ENCODE data around the gene ADARB2.

Gene ADARB2

GRCh38 chr10:1664333-1664964, 72.9 kb downstream of the ADARB2 start:
- no peaks in the 10 kb centered on the region for H3K4me1 ChIP-seq (ENCODE audit: insufficient read depth, poor library complexity, severe bottlenecking)
- DNase-seq (ENCODE audit: low spot score) (no peak), ATAC-seq (ENCODE audit: low read depth) (no peak)
- H3K4me3 ChIP-seq (ENCODE audit: severe bottlenecking), result no peak overlapping the region
- H3K27ac ChIP-seq (ENCODE audit: poor library complexity, severe bottlenecking), result no peak overlapping the region
- no peak for TF ChIP-seq CTCF (IDR thresholded peaks at IDR 0.05; ENCODE audit: poor library complexity, severe bottlenecking)
- no peaks in the 10 kb centered on the region for H3K36me3 ChIP-seq (ENCODE audit: low read depth)
- H3K9me3 ChIP-seq (ENCODE audit: severe bottlenecking), result no peaks in the 10 kb centered on the region
- H3K27me3 ChIP-seq (ENCODE audit: insufficient read depth, poor library complexity, severe bottlenecking), result no peaks in the 10 kb centered on the region

- H3K36me3 ChIP-seq (ENCODE audit: low read depth), result no peaks in the 10 kb centered on the region
- H3K4me1 ChIP-seq (ENCODE audit: insufficient read depth, poor library complexity, severe bottlenecking), result no peaks in the 10 kb centered on the region
- ATAC-seq (ENCODE audit: low read depth) (no peak), DNase-seq (ENCODE audit: low spot score) (no peak)
- H3K4me3 ChIP-seq (ENCODE audit: severe bottlenecking), result no peak overlapping the region
- no peak overlapping the region for H3K27ac ChIP-seq (ENCODE audit: poor library complexity, severe bottlenecking)
- TF ChIP-seq CTCF (IDR thresholded peaks at IDR 0.05; ENCODE audit: poor library complexity, severe bottlenecking), result no peak
- H3K27me3 ChIP-seq (ENCODE audit: insufficient read depth, poor library complexity, severe bottlenecking), result no peaks in the 10 kb centered on the region
- H3K9me3 ChIP-seq (ENCODE audit: severe bottlenecking), result no peaks in the 10 kb centered on the region
Measured at GRCh38 chr10:1663226-1663625, 74.1 kb downstream of the ADARB2 start.

DNA sequence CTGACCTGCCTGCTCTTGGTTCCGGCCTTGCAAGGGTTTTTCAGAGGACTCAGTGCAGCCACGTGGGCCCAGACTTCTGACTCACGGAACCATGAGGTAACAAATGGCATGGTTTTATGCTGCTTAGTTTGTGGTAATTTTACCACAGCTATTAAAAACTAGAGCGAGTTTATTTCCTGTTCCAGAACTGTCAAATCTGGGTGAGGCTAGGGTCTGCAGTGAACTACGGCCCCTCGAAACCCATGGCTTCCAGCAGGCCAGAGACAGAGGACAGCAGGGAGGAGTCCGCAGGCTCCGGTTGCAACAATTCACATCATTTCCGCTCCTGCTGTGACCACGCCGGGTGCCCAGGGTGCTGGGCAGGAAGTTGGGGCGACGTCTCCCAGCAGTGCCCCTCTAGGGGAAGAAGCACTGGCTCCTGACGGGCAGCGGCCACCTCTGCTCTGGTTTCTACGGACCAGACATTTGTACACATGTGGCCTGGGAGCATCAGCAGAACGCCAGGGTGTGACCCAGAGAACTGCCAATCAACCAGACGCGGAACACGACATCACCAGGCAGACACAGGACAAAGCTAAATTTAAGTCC, 74.8 kb downstream of the ADARB2 start:
- Histone ChIP-seq H3K27ac (ENCODE audit: poor library complexity, severe bottlenecking) (no peak overlapping the region), H3K4me3 (ENCODE audit: severe bottlenecking) (no peak overlapping the region), H3K36me3 (ENCODE audit: low read depth) (no peaks in the 10 kb centered on the region), H3K9me3 (ENCODE audit: severe bottlenecking) (no peaks in the 10 kb centered on the region), H3K27me3 (ENCODE audit: insufficient read depth, poor library complexity, severe bottlenecking) (no peaks in the 10 kb centered on the region), H3K4me1 (ENCODE audit: insufficient read depth, poor library complexity, severe bottlenecking) (no peaks in the 10 kb centered on the region)
- no peak for ATAC-seq (ENCODE audit: low read depth)
- DNase-seq (ENCODE audit: low spot score), result no peak
- TF ChIP-seq CTCF (IDR thresholded peaks at IDR 0.05; ENCODE audit: poor library complexity, severe bottlenecking), result no peak

DNA sequence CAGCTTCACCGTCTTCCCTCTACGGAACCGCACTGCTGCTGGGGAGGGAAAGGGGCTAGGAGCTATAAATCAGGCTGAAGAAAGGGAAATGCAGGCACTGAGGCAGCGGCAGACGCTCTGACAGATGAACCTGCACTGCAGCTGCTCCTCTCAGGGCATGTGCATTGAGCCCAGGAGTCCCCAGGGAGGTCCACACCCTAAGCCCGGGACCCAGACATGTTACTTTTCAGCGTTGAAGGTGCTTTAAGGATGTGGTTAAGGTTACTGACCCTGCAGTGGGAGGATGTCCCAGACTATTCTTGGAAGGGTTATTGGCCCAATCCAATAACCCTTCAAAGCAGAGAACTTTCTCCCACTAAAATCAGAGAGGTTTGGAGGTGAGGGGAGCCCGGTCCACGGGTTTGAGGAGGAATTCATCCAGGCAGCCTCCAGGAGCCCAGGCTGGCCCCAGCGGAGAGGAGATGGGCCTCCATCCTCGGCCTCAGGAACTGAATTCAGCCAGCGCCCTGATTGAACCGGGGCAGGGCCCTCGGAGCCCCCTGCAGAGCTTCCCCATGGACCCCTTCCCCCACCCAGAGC, 75.4 kb downstream of the ADARB2 start:
- Histone ChIP-seq H3K27me3 (ENCODE audit: insufficient read depth, poor library complexity, severe bottlenecking) (no peaks in the 10 kb centered on the region), H3K4me1 (ENCODE audit: insufficient read depth, poor library complexity, severe bottlenecking) (no peaks in the 10 kb centered on the region), H3K36me3 (ENCODE audit: low read depth) (no peaks in the 10 kb centered on the region), H3K27ac (ENCODE audit: poor library complexity, severe bottlenecking) (no peak overlapping the region), H3K4me3 (ENCODE audit: severe bottlenecking) (no peak overlapping the region), H3K9me3 (ENCODE audit: severe bottlenecking) (no peaks in the 10 kb centered on the region)
- no peak for DNase-seq (ENCODE audit: low spot score)
- ATAC-seq (ENCODE audit: low read depth), result no peak
- no peak for TF ChIP-seq CTCF (IDR thresholded peaks at IDR 0.05; ENCODE audit: poor library complexity, severe bottlenecking)

- H3K36me3 ChIP-seq (ENCODE audit: low read depth), result no peaks in the 10 kb centered on the region
- H3K9me3 ChIP-seq (ENCODE audit: severe bottlenecking), result no peaks in the 10 kb centered on the region
- DNase-seq (ENCODE audit: low spot score) (no peak), ATAC-seq (ENCODE audit: low read depth) (no peak)
- H3K27ac ChIP-seq (ENCODE audit: poor library complexity, severe bottlenecking), result no peak overlapping the region
- H3K4me3 ChIP-seq (ENCODE audit: severe bottlenecking), result no peak overlapping the region
- no peaks in the 10 kb centered on the region for H3K4me1 ChIP-seq (ENCODE audit: insufficient read depth, poor library complexity, severe bottlenecking)
- no peaks in the 10 kb centered on the region for H3K27me3 ChIP-seq (ENCODE audit: insufficient read depth, poor library complexity, severe bottlenecking)
- TF ChIP-seq CTCF (IDR thresholded peaks at IDR 0.05; ENCODE audit: poor library complexity, severe bottlenecking), result no peak
Measured at GRCh38 chr10:1661416-1661815, 75.9 kb downstream of the ADARB2 start.

All from RWPE2 (cell line).